B cell (primary cell): Measurements from ENCODE around the gene WNK1. TPM values are rescaled to one million over a fixed set of nuclear protein-coding genes. Genes with fewer than 3 reads are reported as not detected.

Experiments used
- ATAC-seq: fragments of 200-7000 bp; cut with Tn5 transposase; one replicate; pipeline ENCODE4 v1.10.0; 2021; ENCODE audit warnings: low read depth, mild to moderate bottlenecking, moderate number of reproducible peaks, moderate library complexity
- CTCF ChIA-PET: fragments of 350-600 bp; sonication (Branson Sonifier 250); formaldehyde crosslinking; loops from one replicate; lab custom pipeline; 2021; ENCODE audit warnings: antibody characterized with exemption, inconsistent platforms; lab: Charles Lee
- POLR2A ChIA-PET: fragments of 350-600 bp; sonication (Branson Sonifier 250); formaldehyde crosslinking; loops from one replicate; lab custom pipeline; 2021; ENCODE audit warnings: antibody characterized with exemption; lab: Charles Lee
- DNase-seq: peaks from one replicate; pipeline ENCODE4 v3.0.0; 2013
- H2AFZ ChIP-seq: 2 replicates; pipeline ENCODE4 v1.6.1; 2012; ENCODE audit warnings: mild to moderate bottlenecking, low read depth, low read length; ENCODE audit not compliant: insufficient read depth, poor library complexity, severe bottlenecking
- H3K27ac ChIP-seq, 2 donors: 1 replicate in 1 of 2; 2 replicates in 1 of 2; pipeline ENCODE4 v1.5.1; 2012 to 2013; ENCODE audit warnings: low read length in 2 of 2, mild to moderate bottlenecking in 2 of 2, moderate library complexity in 1 of 2
- H3K27me3 ChIP-seq, 4 experiments: fragments of 200-600 bp in 1 of 4; sonication (generic) in 1 of 4; replicated peaks in 1 of 4; 1 replicate in 2 of 4; 2 replicates in 2 of 4; pipeline versions ENCODE4 v1.6.1 to v1.7.0; 2013 to 2016; ENCODE audit warnings: low read length in 3 of 4, mild to moderate bottlenecking in 2 of 4, mixed read lengths in 1 of 4, moderate library complexity in 1 of 4; ENCODE audit not compliant: insufficient read depth in 4 of 4, control insufficient read depth in 3 of 4; ENCODE audit errors: control extremely low read depth in 1 of 4
- H3K36me3 ChIP-seq, 2 experiments: replicated peaks in 1 of 2; 1 replicate in 1 of 2; 2 replicates in 1 of 2; pipeline versions ENCODE4 v1.6.1 to v1.7.1; 2013; ENCODE audit warnings: low read length in 1 of 2; ENCODE audit not compliant: insufficient read depth in 2 of 2, control insufficient read depth in 1 of 2; ENCODE audit errors: control extremely low read depth in 1 of 2, extremely low read depth in 1 of 2
- H3K4me1 ChIP-seq, 2 donors: fragments of 200-600 bp in 1 of 2; sonication (generic) in 1 of 2; 1 replicate in 1 of 2; 2 replicates in 1 of 2; pipeline versions ENCODE4 v1.5.1 to v1.6.1; 2013 to 2017; ENCODE audit warnings: low read length in 2 of 2; ENCODE audit not compliant: control insufficient read depth in 2 of 2, insufficient read depth in 2 of 2
- H3K4me2 ChIP-seq: replicated peaks from 2 replicates; pipeline ENCODE3; 2012; ENCODE audit warnings: mild to moderate bottlenecking, low read depth, low read length; ENCODE audit not compliant: poor library complexity, severe bottlenecking
- H3K4me3 ChIP-seq, 5 experiments: fragments of 200-600 bp in 1 of 5; sonication (generic) in 1 of 5; 1 replicate in 3 of 5; 2 replicates in 2 of 5; pipeline versions ENCODE4 v1.5.1 to v1.7.0; 2011 to 2016; ENCODE audit warnings: low read length in 4 of 5, mild to moderate bottlenecking in 4 of 5, low read depth in 2 of 5, control low read depth in 1 of 5, moderate library complexity in 1 of 5; ENCODE audit not compliant: insufficient read depth in 1 of 5; ENCODE audit errors: control extremely low read depth in 1 of 5, extremely low read depth in 1 of 5
- H3K79me2 ChIP-seq: fragments of 200-600 bp; sonication (generic); one replicate; pipeline ENCODE4 v1.6.0; 2016; ENCODE audit warnings: low read length; ENCODE audit not compliant: control insufficient read depth, insufficient read depth
- H3K9ac ChIP-seq: fragments of 200-600 bp; sonication (generic); 2 replicates; pipeline ENCODE4 v1.6.1; 2017; ENCODE audit warnings: mild to moderate bottlenecking, low read length, moderate library complexity
- H3K9me3 ChIP-seq, 3 donors: one replicate each; pipeline versions ENCODE4 v1.6.1 to v1.7.1; 2013; ENCODE audit warnings: low read length in 2 of 3; ENCODE audit not compliant: control insufficient read depth in 2 of 3, insufficient read depth in 1 of 3; ENCODE audit errors: control extremely low read depth in 1 of 3
- H4K20me1 ChIP-seq: 2 replicates; pipeline ENCODE4 v1.6.0; 2012; ENCODE audit warnings: mild to moderate bottlenecking, low read length; ENCODE audit not compliant: insufficient read depth, control insufficient read depth, poor library complexity, severe bottlenecking
- H3K27ac Mint-ChIP-seq: one replicate; pipeline ENCODE4 v1.8.0; 2021; ENCODE audit warnings: mixed read lengths
- H3K27me3 Mint-ChIP-seq: one replicate; pipeline ENCODE4 v1.8.0; 2021; ENCODE audit warnings: mixed read lengths
- H3K4me1 Mint-ChIP-seq: one replicate; pipeline ENCODE4 v1.8.0; 2021; ENCODE audit warnings: mixed read lengths
- H3K4me3 Mint-ChIP-seq: one replicate; pipeline ENCODE4 v1.8.0; 2021; ENCODE audit warnings: mixed read lengths
- H3K9me3 Mint-ChIP-seq: one replicate; pipeline ENCODE4 v1.8.0; 2022; ENCODE audit warnings: mixed read lengths; ENCODE audit not compliant: insufficient read depth
- CTCF ChIP-seq: fragments of 200-600 bp; IDR thresholded peaks from one replicate; pipeline ENCODE4 v1.8.0; 2022; ENCODE audit warnings: antibody characterized with exemption, mild to moderate bottlenecking
- EZH2 ChIP-seq: IDR thresholded peaks from 2 replicates; pipeline ENCODE4 v1.6.1; 2012; ENCODE audit warnings: borderline replicate concordance, low read depth, mild to moderate bottlenecking, moderate library complexity, low read length; ENCODE audit not compliant: insufficient read depth, poor library complexity, severe bottlenecking
- WGBS: methylation state at CpG from one replicate; pipeline ENCODE4 v1.1.5; 2013; ENCODE audit warnings: missing lambda C conversion rate; ENCODE audit not compliant: insufficient coverage; 5-methylcytosine and 5-hydroxymethylcytosine counted together
- intact Hi-C: fragments of 100-400 bp; cut with micrococcal nuclease; formaldehyde crosslinking; loops from one replicate; pipeline ENCODE4 v1.10.0; 2022
- polyA plus RNA-seq: library from polyadenylated mRNA; depleted of rRNA; stranded (reverse); fragments of >200 nt; gene quantifications from 2 replicates; pipeline ENCODE4 v1.2.3, GENCODE V29; 2012
- total RNA-seq, 2 donors: library from RNA; stranded (reverse); fragments of 120-200 nt in 1 of 2; gene quantifications; 1 replicate in 1 of 2; 2 replicates in 1 of 2; pipeline versions ENCODE4 v1.2.3 to v1.2.4, GENCODE V29; 2013 to 2022

WNK1 gene
- total and polyA plus RNA-seq, 2 donors (not counting 1 experiment from before 2014, with no cell fraction given), result 43.9 to 188 TPM

- ATAC-seq, result no peak
- H4K20me1 ChIP-seq, result no peaks in the 10 kb centered on the region
- peaks cover 45% of the 10 kb centered on the region for H3K79me2 ChIP-seq
- H3K36me3 ChIP-seq, result peaks cover 8 to 28% of the 10 kb centered on the region in 2 experiments
- TF ChIP-seq EZH2 (no peak), CTCF (no peak)
- Mint-ChIP-seq H3K4me1 (peaks cover 7% of the 10 kb centered on the region), H3K27ac (no peak overlapping the region), H3K4me3 (no peak overlapping the region), H3K9me3 (no peaks in the 10 kb centered on the region), H3K27me3 (no peaks in the 10 kb centered on the region)
- no peaks in the 10 kb centered on the region for H3K4me1 ChIP-seq
- no peak overlapping the region for H3K9ac ChIP-seq
- no peak overlapping the region for H3K4me3 ChIP-seq
- H3K4me2 ChIP-seq, result no peak overlapping the region
- POLR2A ChIA-PET, result no interaction called here
- intact Hi-C loops, result no loop called here
- CTCF ChIA-PET, result interaction anchor here (1.6 kb wide), 1 partner anchor 223 kb away, joined by 8 read pairs; no protein-coding TSS in a partner anchor
- H2AFZ ChIP-seq, result no peak overlapping the region
- no peaks in the 10 kb centered on the region for H3K9me3 ChIP-seq
- WGBS, result 100% methylated on average over 1 of the region's 2 CpGs
- no peak for DNase-seq
- no peaks in the 10 kb centered on the region for H3K27me3 ChIP-seq
- no peak overlapping the region for H3K27ac ChIP-seq
Observed at GRCh38 chr12:837548-837947, 85.2 kb downstream of the WNK1 start.

DNA sequence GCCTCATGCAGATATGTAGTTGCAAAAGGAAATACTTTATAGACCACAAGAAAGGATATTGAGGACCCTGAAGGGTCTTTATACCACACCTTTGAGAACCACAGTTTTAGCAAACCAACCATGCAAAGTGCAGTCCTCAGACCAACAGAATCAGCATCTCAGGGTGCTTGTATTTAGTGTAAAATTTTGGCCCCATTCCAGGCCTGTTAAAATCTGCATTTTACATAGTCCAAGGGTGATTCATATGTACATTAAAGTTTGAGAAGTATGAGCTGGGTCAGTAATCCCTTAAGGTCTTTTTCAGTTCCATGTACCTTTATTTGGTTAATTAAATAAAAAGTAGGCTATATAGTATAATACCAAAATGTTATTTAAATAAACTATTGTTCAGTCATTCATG, 91.2 kb downstream of the WNK1 start:
- no peaks in the 10 kb centered on the region for H3K9me3 ChIP-seq
- H3K79me2 ChIP-seq, result peaks cover 49% of the 10 kb centered on the region
- TF ChIP-seq EZH2 (no peak), CTCF (no peak)
- H4K20me1 ChIP-seq, result no peaks in the 10 kb centered on the region
- Mint-ChIP-seq H3K27ac (no peak overlapping the region), H3K4me3 (no peak overlapping the region), H3K4me1 (peaks cover 17% of the 10 kb centered on the region), H3K27me3 (no peaks in the 10 kb centered on the region), H3K9me3 (no peaks in the 10 kb centered on the region)
- H3K27me3 ChIP-seq, result no peaks in the 10 kb centered on the region
- no peak overlapping the region for H2AFZ ChIP-seq
- H3K4me1 ChIP-seq, result no peaks in the 10 kb centered on the region
- intact Hi-C loops, result no loop called here
- ATAC-seq (no peak), DNase-seq (no peak)
- POLR2A ChIA-PET, result no interaction called here
- H3K27ac ChIP-seq, result no peak overlapping the region
- H3K4me2 ChIP-seq, result no peak overlapping the region
- H3K4me3 ChIP-seq, result no peak overlapping the region
- H3K9ac ChIP-seq, result no peak overlapping the region
- CTCF ChIA-PET, result no interaction called here
- peaks cover 6 to 20% of the 10 kb centered on the region in 2 experiments for H3K36me3 ChIP-seq
